Measurements from ENCODE around the gene SAMHD1. TPM values are rescaled to one million over a fixed set of nuclear protein-coding genes. Genes with fewer than 3 reads are reported as not detected.
"Not testable (repeated sequence)": the region's sequence is repeated elsewhere in the genome, so short reads cannot be mapped to it uniquely, and the experiment has no call there.

Gene SAMHD1
- total RNA-seq, 1 donor from 2014 or later: 22.0 TPM

GRCh38 chr20:36969051-36969450 is 17.5 kb upstream of the SAMHD1 start:
- no peak for DNase-seq (ENCODE audit: low read depth)
- H3K4me3 ChIP-seq (ENCODE audit: low read depth, low read length): no peak overlapping the region
- no peak for TF ChIP-seq CTCF (conservative IDR thresholded peaks at IDR 0.05; ENCODE audit: low read depth, low read length)

GRCh38 chr20:36967636-36968035 is 16.1 kb upstream of the SAMHD1 start:
- TF ChIP-seq CTCF (conservative IDR thresholded peaks at IDR 0.05; ENCODE audit: low read depth, low read length): no peak
- no peak for DNase-seq (ENCODE audit: low read depth)
- no peak overlapping the region for H3K4me3 ChIP-seq (ENCODE audit: low read depth, low read length)

GRCh38 chr20:36966965-36967364 is 15.5 kb upstream of the SAMHD1 start:
- DNase-seq (ENCODE audit: low read depth); H3K4me3 ChIP-seq (ENCODE audit: low read depth, low read length): not testable (repeated sequence)

GRCh38 chr20:36962354-36962941 is 10.9 kb upstream of the SAMHD1 start:
- DNase-seq (ENCODE audit: low read depth); H3K4me3 ChIP-seq (ENCODE audit: low read depth, low read length): not testable (repeated sequence)

- no peak for TF ChIP-seq CTCF (conservative IDR thresholded peaks at IDR 0.05; ENCODE audit: low read depth, low read length)
- no peak for DNase-seq (ENCODE audit: low read depth)
- H3K4me3 ChIP-seq (ENCODE audit: low read depth, low read length): no peak overlapping the region
Observed at GRCh38 chr20:36959242-36959641, 7.7 kb upstream of the SAMHD1 start.

GRCh38 chr20:36957875-36958667 is 6.6 kb upstream of the SAMHD1 start:
- H3K4me3 ChIP-seq (ENCODE audit: low read depth, low read length): no peak overlapping the region
- TF ChIP-seq CTCF (conservative IDR thresholded peaks at IDR 0.05; ENCODE audit: low read depth, low read length): no peak
- no peak for DNase-seq (ENCODE audit: low read depth)

- DNase-seq (ENCODE audit: low read depth): no peak
- no peak for TF ChIP-seq CTCF (conservative IDR thresholded peaks at IDR 0.05; ENCODE audit: low read depth, low read length)
- no peak overlapping the region for H3K4me3 ChIP-seq (ENCODE audit: low read depth, low read length)
Observed at GRCh38 chr20:36956674-36957073, 5.2 kb upstream of the SAMHD1 start.

GRCh38 chr20:36956016-36956415 is 4.5 kb upstream of the SAMHD1 start:
- no peak overlapping the region for H3K4me3 ChIP-seq (ENCODE audit: low read depth, low read length)
- no peak for DNase-seq (ENCODE audit: low read depth)

More at GRCh38 chr20:36956016-36956415, 4.5 kb upstream of the SAMHD1 start:
- TF ChIP-seq CTCF (conservative IDR thresholded peaks at IDR 0.05; ENCODE audit: low read depth, low read length): no peak

Measured in epithelial cell of proximal tubule (primary cell).